Keratinocyte (primary cell): ENCODE data around the gene CAPN14. TPM values are rescaled to one million over a fixed set of nuclear protein-coding genes. Genes with fewer than 3 reads are reported as not detected.
A peak's percentile ranks its signal among the peaks of the same experiment; 100 is the strongest.

Source experiments
- DNase-seq: peaks from one replicate; pipeline ENCODE4 v3.0.0-alpha.2; 2011; ENCODE audit warnings: low read depth, missing footprints, low spot score
- FAIRE-seq: peaks from 2 replicates; lab custom pipeline; 2011; peaks lifted over from hg19 to GRCh38; lab: Jason Lieb, UNC
- H2AFZ ChIP-seq: 2 replicates; pipeline ENCODE4 v1.6.0; 2012; ENCODE audit warnings: low read length, control low read depth, inconsistent platforms; ENCODE audit not compliant: control insufficient read depth
- H3K27ac ChIP-seq: 2 replicates; pipeline ENCODE4 v1.5.1; 2011; ENCODE audit warnings: low read length; ENCODE audit not compliant: control insufficient read depth, insufficient read depth
- H3K27me3 ChIP-seq: 3 replicates; pipeline ENCODE4 v1.6.0; 2011; ENCODE audit warnings: low read length; ENCODE audit not compliant: control insufficient read depth, insufficient read depth; ENCODE audit errors: extremely low read depth
- H3K36me3 ChIP-seq, 2 experiments: 2 replicates in 1 of 2; 3 replicates in 1 of 2; pipeline ENCODE4 v1.5.1; 2011; ENCODE audit warnings: low read length in 2 of 2, mild to moderate bottlenecking in 1 of 2; ENCODE audit not compliant: control insufficient read depth in 2 of 2, insufficient read depth in 2 of 2; ENCODE audit errors: extremely low read depth in 1 of 2
- H3K4me1 ChIP-seq: 3 replicates; pipeline ENCODE4 v1.5.1; 2011; ENCODE audit warnings: low read length; ENCODE audit not compliant: control insufficient read depth, insufficient read depth; ENCODE audit errors: extremely low read depth
- H3K4me2 ChIP-seq: 3 replicates; pipeline ENCODE4 v1.6.0; 2011; ENCODE audit warnings: low read depth, low read length; ENCODE audit not compliant: control insufficient read depth, insufficient read depth; ENCODE audit errors: extremely low read depth
- H3K4me3 ChIP-seq, 3 experiments: fragments of 200-600 bp in 1 of 3; sonication (generic) in 1 of 3; 2 replicates in 2 of 3; 3 replicates in 1 of 3; pipeline ENCODE4 v1.5.1; 2011 to 2016; ENCODE audit warnings: low read length in 3 of 3, mild to moderate bottlenecking in 3 of 3, control low read depth in 2 of 3, inconsistent platforms in 1 of 3, low read depth in 1 of 3, mixed read lengths in 1 of 3, mixed run types in 1 of 3, moderate library complexity in 1 of 3; ENCODE audit not compliant: control insufficient read depth in 2 of 3, insufficient read depth in 2 of 3; ENCODE audit errors: extremely low read depth in 1 of 3
- H3K79me2 ChIP-seq: 2 replicates; pipeline ENCODE4 v1.6.0; 2012; ENCODE audit warnings: low read length; ENCODE audit not compliant: control insufficient read depth, insufficient read depth
- H3K9ac ChIP-seq: 3 replicates; pipeline ENCODE4 v1.6.0; 2011; ENCODE audit warnings: low read length; ENCODE audit not compliant: control insufficient read depth, insufficient read depth; ENCODE audit errors: extremely low read depth
- H3K9me1 ChIP-seq: 3 replicates; pipeline ENCODE4 v1.6.0; 2011; ENCODE audit warnings: low read length; ENCODE audit not compliant: control insufficient read depth, insufficient read depth; ENCODE audit errors: extremely low read depth
- H3K9me3 ChIP-seq: 2 replicates; pipeline ENCODE4 v1.5.1; 2012; ENCODE audit warnings: low read depth, low read length; ENCODE audit not compliant: control insufficient read depth
- H4K20me1 ChIP-seq: 3 replicates; pipeline ENCODE4 v1.6.0; 2011; ENCODE audit warnings: low read length; ENCODE audit not compliant: control insufficient read depth, insufficient read depth; ENCODE audit errors: extremely low read depth
- CTCF ChIP-seq, 3 experiments: IDR thresholded peaks in 1 of 3; conservative IDR thresholded peaks in 1 of 3; optimal IDR thresholded peaks in 1 of 3; 2 replicates in 2 of 3; 3 replicates in 1 of 3; pipeline versions ENCODE3 to v1.5.1; 2011; ENCODE audit warnings: low read length in 3 of 3, mild to moderate bottlenecking in 3 of 3, moderate library complexity in 2 of 3, control low read depth in 1 of 3, inconsistent platforms in 1 of 3; ENCODE audit not compliant: insufficient read depth in 2 of 3; ENCODE audit errors: extremely low read depth in 1 of 3
- EZH2 ChIP-seq: IDR thresholded peaks from one replicate; pipeline ENCODE4 v1.6.1; 2012; ENCODE audit warnings: inconsistent platforms, mild to moderate bottlenecking, low read length, moderate library complexity
- dilution Hi-C: fragments of 300-500 bp; cut with MboI; formaldehyde crosslinking; loops from one replicate; pipeline ENCODE4 v1.7.0; 2020; ENCODE audit warnings: low sequenced_read_pairs; ENCODE audit not compliant: extremely low pct_ligation_motif_present
- polyA plus RNA-seq, 5 experiments: library from polyadenylated mRNA; depleted of rRNA in 3 of 5; stranded (reverse) in 3 of 5; stranded (forward) in 1 of 5; unstranded in 1 of 5; fragments of >200 nt; gene quantifications; 1 replicate in 1 of 5; 2 replicates in 3 of 5; 3 replicates in 1 of 5; pipeline versions ENCODE4 v1.2.1 to v1.2.3, GENCODE V29; 2011 to 2012; ENCODE audit warnings: missing spikeins in 2 of 5, low read depth in 1 of 5, low replicate concordance in 1 of 5

Gene CAPN14
- polyA plus RNA-seq, 1 donor (not counting 4 experiments of a cell fraction or from before 2014, with no cell fraction given) = 1.1 TPM

- no peaks in the 10 kb centered on the region for H3K27me3 ChIP-seq
- no peak for DNase-seq
- no peak overlapping the region for H2AFZ ChIP-seq
- TF ChIP-seq EZH2 (no peak), CTCF (optimal IDR thresholded peaks at IDR 0.05 in 1 of 3, IDR thresholded peaks at IDR 0.05 in 1 of 3, conservative IDR thresholded peaks at IDR 0.05 in 1 of 3; ENCODE audit: extremely low read depth in 1 of 3, insufficient read depth in 2 of 3, low read length in 3 of 3) (no peak)
- H4K20me1 ChIP-seq = no peaks in the 10 kb centered on the region
- H3K36me3 ChIP-seq = no peaks in the 10 kb centered on the region
- H3K9me3 ChIP-seq = no peaks in the 10 kb centered on the region
- H3K9me1 ChIP-seq = no peaks in the 10 kb centered on the region
- no peak overlapping the region for H3K4me2 ChIP-seq
- H3K4me3 ChIP-seq = no peak overlapping the region
- peaks cover 14% of the 10 kb centered on the region for H3K79me2 ChIP-seq
- peaks cover 10% of the 10 kb centered on the region for H3K4me1 ChIP-seq
- no peak overlapping the region for H3K27ac ChIP-seq
- dilution Hi-C loops = no loop called here
- no peak for FAIRE-seq
- no peak overlapping the region for H3K9ac ChIP-seq
Observed at GRCh38 chr2:31139671-31140070, 77.6 kb downstream of the CAPN14 start.

- H3K4me1 ChIP-seq = peaks cover 10% of the 10 kb centered on the region
- no peaks in the 10 kb centered on the region for H3K27me3 ChIP-seq
- peak within 1 kb of the TSS; percentile 39 for H3K27ac ChIP-seq
- no peaks in the 10 kb centered on the region for H3K9me1 ChIP-seq
- H4K20me1 ChIP-seq = no peaks in the 10 kb centered on the region
- H3K36me3 ChIP-seq = no peaks in the 10 kb centered on the region
- H3K79me2 ChIP-seq = peaks cover 21% of the 10 kb centered on the region
- peak within 1 kb of the TSS; percentile 59 to 82 (median 65) for H3K4me3 ChIP-seq
- TF ChIP-seq EZH2 (no peak), CTCF (optimal IDR thresholded peaks at IDR 0.05 in 1 of 3, IDR thresholded peaks at IDR 0.05 in 1 of 3, conservative IDR thresholded peaks at IDR 0.05 in 1 of 3; ENCODE audit: extremely low read depth in 1 of 3, insufficient read depth in 2 of 3, low read length in 3 of 3) (peak; percentile 51 to 87 (median 78))
- no peaks in the 10 kb centered on the region for H3K9me3 ChIP-seq
- dilution Hi-C loops = no loop called here
- peak within 1 kb of the TSS; percentile 93 for H2AFZ ChIP-seq
- no peak for DNase-seq
- H3K9ac ChIP-seq = peak within 1 kb of the TSS; percentile 78
- peak within 1 kb of the TSS; percentile 61 for H3K4me2 ChIP-seq
- no peak for FAIRE-seq
Observed at GRCh38 chr2:31138037-31138962, 79.0 kb downstream of the CAPN14 start, which contains the start of gene GALNT14. TSS of gene GALNT14 (minus strand) at chr2:31138440. CDS start at chr2:31138086, 354 bp downstream.
